HepG2 (cell line): ENCODE data around the gene FAF1. TPM values are rescaled to one million over a fixed set of nuclear protein-coding genes. Genes with fewer than 3 reads are reported as not detected.
A peak's percentile ranks its signal among the peaks of the same experiment; 100 is the strongest.

Experiments
- AGO1 ChIP-seq: fragments of 200-400 bp; formaldehyde crosslinking; IDR thresholded peaks from 2 replicates; pipeline ENCODE4 v1.6.1; 2017; ENCODE audit warnings: mild to moderate bottlenecking, low read depth, low read length, moderate library complexity; ENCODE audit not compliant: poor library complexity, severe bottlenecking
- ASH2L ChIP-seq: fragments of 300-600, 200-600 bp; sonication (generic); IDR thresholded peaks from 2 replicates; pipeline ENCODE4 v1.7.0; 2017; ENCODE audit warnings: low read depth, mild to moderate bottlenecking, moderate library complexity, mixed read lengths, low read length; ENCODE audit not compliant: insufficient read length
- BRCA1 ChIP-seq: sonication (generic); formaldehyde crosslinking; IDR thresholded peaks from 2 replicates; pipeline ENCODE4 v1.4.0; 2020; ENCODE audit warnings: missing genetic modification reagents
- CBX5 ChIP-seq: sonication (generic); formaldehyde crosslinking; IDR thresholded peaks from 2 replicates; pipeline ENCODE4 v1.4.0; 2020; ENCODE audit warnings: missing genetic modification reagents, borderline replicate concordance
- CHD2 ChIP-seq: IDR thresholded peaks from 2 replicates; pipeline ENCODE4 v1.6.1; 2011; ENCODE audit warnings: low read depth, low read length, improper control_type of control experiment
- KDM2A ChIP-seq: sonication (generic); formaldehyde crosslinking; IDR thresholded peaks from 2 replicates; pipeline ENCODE4 v1.4.0; 2020; ENCODE audit warnings: low read depth, missing genetic modification reagents, borderline replicate concordance
- KLF15 ChIP-seq: sonication (generic); formaldehyde crosslinking; IDR thresholded peaks from 2 replicates; pipeline ENCODE4 v1.8.1; 2023; ENCODE audit warnings: borderline replicate concordance, mild to moderate bottlenecking, inconsistent platforms, missing genetic modification reagents, mixed read lengths
- KMT2B ChIP-seq: IDR thresholded peaks from 2 replicates; pipeline ENCODE4 v1.6.1; 2016; ENCODE audit warnings: missing genetic modification reagents, missing compliant biosample characterization
- MEIS1 ChIP-seq: sonication (generic); formaldehyde crosslinking; IDR thresholded peaks from 2 replicates; pipeline ENCODE4 v1.9.0; 2021; ENCODE audit warnings: mild to moderate bottlenecking, missing genetic modification reagents, moderate library complexity, borderline replicate concordance
- NFKBIZ ChIP-seq: IDR thresholded peaks from 2 replicates; pipeline ENCODE4 v1.6.1; 2018; ENCODE audit warnings: missing genetic modification reagents, missing compliant biosample characterization
- PHF20 ChIP-seq: sonication (generic); formaldehyde crosslinking; IDR thresholded peaks from 2 replicates; pipeline ENCODE4 v1.5.0; 2020; ENCODE audit warnings: mild to moderate bottlenecking, missing genetic modification reagents
- SUZ12 ChIP-seq: fragments of 150-350 bp; IDR thresholded peaks from 2 replicates; pipeline ENCODE4 v1.6.1; 2014; ENCODE audit warnings: low read depth, low read length
- ZNF136 ChIP-seq: sonication (generic); formaldehyde crosslinking; IDR thresholded peaks from 2 replicates; pipeline ENCODE4 v1.8.1; 2022; ENCODE audit warnings: low read depth, mild to moderate bottlenecking, moderate library complexity, missing genetic modification reagents
- ZNF138 ChIP-seq: sonication (generic); formaldehyde crosslinking; IDR thresholded peaks from 2 replicates; pipeline ENCODE4 v1.5.0; 2020; ENCODE audit warnings: mild to moderate bottlenecking, low read depth, missing genetic modification reagents
- ZNF142 ChIP-seq: sonication (generic); formaldehyde crosslinking; IDR thresholded peaks from 2 replicates; pipeline ENCODE4 v1.4.0; 2020; ENCODE audit warnings: missing genetic modification reagents
- ZNF343 ChIP-seq: sonication (generic); formaldehyde crosslinking; IDR thresholded peaks from 2 replicates; pipeline ENCODE4 v1.4.0; 2020; ENCODE audit warnings: mild to moderate bottlenecking, missing genetic modification reagents
- ZNF773 ChIP-seq: sonication (generic); formaldehyde crosslinking; IDR thresholded peaks from 2 replicates; pipeline ENCODE4 v1.4.0; 2020; ENCODE audit warnings: missing genetic modification reagents, borderline replicate concordance
- ZNF782 ChIP-seq: sonication (generic); formaldehyde crosslinking; IDR thresholded peaks from 2 replicates; pipeline ENCODE4 v1.4.0; 2020; ENCODE audit warnings: missing genetic modification reagents, mild to moderate bottlenecking, borderline replicate concordance
- ZNF841 ChIP-seq: sonication (generic); formaldehyde crosslinking; IDR thresholded peaks from 2 replicates; pipeline ENCODE4 v1.8.1; 2023; ENCODE audit warnings: missing genetic modification reagents, borderline replicate concordance
- polyA plus RNA-seq, 8 experiments: library from polyadenylated mRNA; depleted of rRNA in 3 of 8; stranded (reverse) in 7 of 8; unstranded in 1 of 8; fragments of >200 nt; fragmentation: Illumina TruSeq in 4 of 8; extraction: Trizol in 4 of 8; gene quantifications; 2 replicates each; pipeline versions ENCODE4 v1.2.1 to v1.2.3, GENCODE V29; 2011 to 2016; ENCODE audit warnings: low read depth in 4 of 8, missing spikeins in 1 of 8, mixed read lengths in 1 of 8; ENCODE audit not compliant: insufficient read depth in 1 of 8
- total RNA-seq, 5 experiments: library from RNA; depleted of rRNA; stranded (reverse); fragments of >200 nt; fragmentation: Illumina TruSeq; extraction: Trizol; gene quantifications; 2 replicates each; pipeline ENCODE4 v1.2.3, GENCODE V29; 2016; ENCODE audit warnings: low read depth in 1 of 5
- TF ChIP-seq, protein P1 (sequence below): sonication (generic); formaldehyde crosslinking; IDR thresholded peaks from 2 replicates; pipeline ENCODE4 v1.5.0; 2020; ENCODE audit warnings: missing genetic modification reagents, mild to moderate bottlenecking, borderline replicate concordance

The FAF1 gene
- total and polyA plus RNA-seq, 2 of the 13 experiments (the other 11 are each of a cell fraction or from before 2014, with no cell fraction given) = 19.4 to 63.3 TPM

DNA sequence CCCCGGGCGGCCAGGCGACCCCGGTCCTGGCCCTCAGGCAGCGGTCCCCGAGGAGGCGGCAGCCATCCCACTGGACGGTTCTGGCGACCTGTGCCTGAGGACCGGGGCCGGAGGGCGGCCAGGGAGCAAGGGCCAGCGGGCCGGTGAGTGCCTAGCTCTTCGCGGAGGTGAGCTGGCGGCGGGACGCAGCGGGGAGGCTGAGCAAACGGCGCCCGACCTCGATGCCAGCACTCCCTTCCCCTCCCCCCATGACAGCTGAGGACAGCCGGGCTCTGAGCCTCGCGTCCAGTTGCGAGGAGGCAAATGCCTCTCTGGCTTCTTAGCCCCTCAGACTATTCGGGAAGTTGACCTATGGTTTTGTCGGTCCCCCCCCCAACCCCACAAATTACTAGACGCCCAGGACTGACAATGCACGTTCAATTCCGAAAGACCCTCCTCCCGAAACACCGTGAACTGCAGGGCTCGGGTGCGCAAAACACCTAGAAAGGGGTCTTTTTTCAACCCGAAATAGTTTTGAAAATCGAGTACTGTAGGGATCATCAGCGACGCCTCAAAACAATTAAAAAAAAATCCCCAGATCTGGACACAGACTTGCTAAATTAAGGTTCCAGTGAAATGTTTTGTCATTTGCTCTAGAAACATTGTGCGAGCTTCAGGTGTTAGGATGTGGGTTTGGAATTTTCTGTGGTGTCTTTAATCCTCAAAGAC is 18.2 kb upstream of the FAF1 start (continued):
- TF ChIP-seq MEIS1 (CRISPR knock-in tag) (peak; percentile 73; the same call in 1 of the 2 replicates), ZNF136 (0 out of 2 replicates have a peak, but pooled peaks have one; percentile 58), SUZ12 (no peak), NFKBIZ (CRISPR knock-in tag) (no peak), ZNF782 (CRISPR knock-in tag) (peak; percentile 27; the same call in 1 of the 2 replicates), AGO1 (no peak), ZNF138 (CRISPR knock-in tag) (0 out of 2 replicates have a peak, but pooled peaks have one; percentile 4), ZNF142 (CRISPR knock-in tag) (peak; percentile 56; the same call in 1 of the 2 replicates), KLF15 (CRISPR knock-in tag) (no peak), ASH2L (no peak), PHF20 (CRISPR knock-in tag) (no peak), ZNF773 (no peak), CHD2 (no peak), ZNF343 (CRISPR knock-in tag) (no peak; the same call in 1 of the 2 replicates), CBX5 (CRISPR knock-in tag) (no peak; the same call in 1 of the 2 replicates), BRCA1 (CRISPR knock-in tag) (no peak), ZNF841 (no peak), KDM2A (CRISPR knock-in tag) (peak; percentile 66; the same call in 1 of the 2 replicates), KMT2B (peak; percentile 81)
- TF ChIP-seq, protein P1, sequence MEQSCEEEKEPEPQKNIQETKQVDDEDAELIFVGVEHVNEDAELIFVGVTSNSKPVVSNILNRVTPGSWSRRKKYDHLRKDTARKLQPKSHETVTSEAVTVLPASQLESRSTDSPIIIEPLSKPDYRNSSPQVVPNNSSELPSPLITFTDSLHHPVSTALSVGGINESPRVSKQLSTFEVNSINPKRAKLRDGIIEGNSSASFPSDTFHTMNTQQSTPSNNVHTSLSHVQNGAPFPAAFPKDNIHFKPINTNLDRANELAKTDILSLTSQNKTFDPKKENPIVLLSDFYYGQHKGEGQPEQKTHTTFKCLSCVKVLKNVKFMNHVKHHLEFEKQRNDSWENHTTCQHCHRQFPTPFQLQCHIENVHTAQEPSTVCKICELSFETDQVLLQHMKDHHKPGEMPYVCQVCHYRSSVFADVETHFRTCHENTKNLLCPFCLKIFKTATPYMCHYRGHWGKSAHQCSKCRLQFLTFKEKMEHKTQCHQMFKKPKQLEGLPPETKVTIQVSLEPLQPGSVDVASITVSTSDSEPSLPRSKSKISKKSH (CRISPR knock-in tag) = no peak
